GM23338 (cell line): Measurements from ENCODE around the gene HORMAD2. TPM values are rescaled to one million over a fixed set of nuclear protein-coding genes. Genes with fewer than 3 reads are reported as not detected.

Experiments used
- ATAC-seq: fragments of 200-7000 bp; cut with Tn5 transposase; 3 replicates; pipeline ENCODE4 v1.9.1; 2020
- DNase-seq: peaks from one replicate; pipeline ENCODE4 v3.0.0-alpha.2; 2015; ENCODE audit warnings: low spot score
- H2AFZ ChIP-seq: fragments of 200-600 bp; sonication (generic); 2 replicates; pipeline ENCODE4 v1.8.0; 2016; ENCODE audit warnings: antibody characterized with exemption, mild to moderate bottlenecking, moderate library complexity
- H3F3A ChIP-seq: fragments of 200-600 bp; sonication (generic); replicated peaks from 2 replicates; pipeline ENCODE4 v1.8.0; 2017; ENCODE audit warnings: antibody characterized with exemption, mixed run types, low read depth
- H3K27ac ChIP-seq: fragments of 200-600 bp; sonication (generic); 2 replicates; pipeline ENCODE4 v1.6.1; 2016; ENCODE audit warnings: low read depth
- H3K27me3 ChIP-seq: fragments of 200-600 bp; sonication (generic); 2 replicates; pipeline ENCODE4 v1.8.0; 2016; ENCODE audit warnings: mild to moderate bottlenecking, mixed run types, moderate library complexity; ENCODE audit not compliant: insufficient read depth
- H3K36me3 ChIP-seq: fragments of 200-600 bp; sonication (generic); 2 replicates; pipeline ENCODE4 v1.8.0; 2016; ENCODE audit warnings: mild to moderate bottlenecking; ENCODE audit not compliant: insufficient read depth
- H3K4me1 ChIP-seq: fragments of 200-600 bp; sonication (generic); 2 replicates; pipeline ENCODE4 v1.8.0; 2016; ENCODE audit warnings: mild to moderate bottlenecking, moderate library complexity; ENCODE audit not compliant: insufficient read depth
- H3K4me2 ChIP-seq: fragments of 200-600 bp; sonication (generic); 2 replicates; pipeline ENCODE4 v1.7.1; 2017; ENCODE audit warnings: mixed run types
- H3K4me3 ChIP-seq: fragments of 200-600 bp; sonication (generic); 2 replicates; pipeline ENCODE4 v1.6.1; 2016; ENCODE audit warnings: mixed run types
- H3K79me2 ChIP-seq: fragments of 200-600 bp; sonication (generic); replicated peaks from 2 replicates; pipeline ENCODE4 v1.8.0; 2017; ENCODE audit warnings: mild to moderate bottlenecking; ENCODE audit not compliant: insufficient read depth
- H3K9me2 ChIP-seq: fragments of 200-600 bp; sonication (generic); 2 replicates; pipeline ENCODE4 v1.8.0; 2017; ENCODE audit not compliant: insufficient read depth
- H4K20me1 ChIP-seq: fragments of 200-600 bp; sonication (generic); replicated peaks from 2 replicates; pipeline ENCODE4 v1.8.0; 2017; ENCODE audit warnings: mild to moderate bottlenecking; ENCODE audit not compliant: insufficient read depth
- H3K27ac Mint-ChIP-seq: 2 replicates; pipeline ENCODE4 v1.8.0; 2020; ENCODE audit warnings: inconsistent platforms, mild to moderate bottlenecking, moderate library complexity, mixed read lengths
- H3K27me3 Mint-ChIP-seq: 3 replicates; pipeline ENCODE4 v1.8.0; 2022; ENCODE audit warnings: low read depth, mild to moderate bottlenecking, moderate library complexity, mixed read lengths, inconsistent platforms; ENCODE audit not compliant: insufficient read depth, poor library complexity
- H3K36me3 Mint-ChIP-seq: 3 replicates; pipeline ENCODE4 v1.8.0; 2021; ENCODE audit warnings: low read depth, mild to moderate bottlenecking, inconsistent platforms, moderate library complexity, mixed read lengths
- H3K4me1 Mint-ChIP-seq: 3 replicates; pipeline ENCODE4 v1.8.0; 2020; ENCODE audit warnings: mild to moderate bottlenecking, inconsistent platforms, mixed read lengths
- H3K4me3 Mint-ChIP-seq: 3 replicates; pipeline ENCODE4 v1.8.0; 2021; ENCODE audit warnings: moderate library complexity, mild to moderate bottlenecking, inconsistent platforms, mixed read lengths
- H3K9me3 Mint-ChIP-seq: 3 replicates; pipeline ENCODE4 v1.8.0; 2020; ENCODE audit warnings: moderate library complexity, mild to moderate bottlenecking, inconsistent platforms, mixed read lengths
- CREB1 ChIP-seq: fragments of 250-450 bp; sonication (Bioruptor Pico); IDR thresholded peaks from 2 replicates; pipeline ENCODE4 v1.5.0; 2020; ENCODE audit warnings: low read depth, mild to moderate bottlenecking, moderate library complexity
- CTCF ChIP-seq, 2 experiments: fragments of 200-600 bp in 1 of 2; sonication (generic) in 1 of 2; conservative IDR thresholded peaks; 2 replicates each; pipeline versions ENCODE4 v1.5.1 to v1.6.1; 2016 to 2017; ENCODE audit warnings: antibody characterized with exemption in 2 of 2, low read depth in 2 of 2, mild to moderate bottlenecking in 2 of 2, moderate library complexity in 1 of 2
- ETS1 ChIP-seq: IDR thresholded peaks from 2 replicates; pipeline ENCODE4 v1.6.1; 2016; ENCODE audit warnings: antibody characterized with exemption
- EZH2 ChIP-seq: fragments of 200-600 bp; sonication (generic); IDR thresholded peaks from one replicate; pipeline ENCODE4 v1.8.0; 2017; ENCODE audit warnings: antibody characterized with exemption, mild to moderate bottlenecking, low read depth; ENCODE audit not compliant: unreplicated experiment
- EZH2phosphoT487 ChIP-seq: fragments of 200-600 bp; sonication (generic); IDR thresholded peaks from one replicate; pipeline ENCODE4 v1.8.1; 2018; ENCODE audit warnings: antibody characterized with exemption; ENCODE audit not compliant: unreplicated experiment
- JUNB ChIP-seq: IDR thresholded peaks from one replicate; pipeline ENCODE4 v1.6.1; 2016; ENCODE audit warnings: antibody characterized with exemption; ENCODE audit not compliant: unreplicated experiment
- NANOG ChIP-seq: IDR thresholded peaks from 2 replicates; pipeline ENCODE4 v1.6.1; 2016; ENCODE audit warnings: antibody characterized with exemption, borderline replicate concordance
- POLR2AphosphoS5 ChIP-seq: IDR thresholded peaks from 2 replicates; pipeline ENCODE4 v1.6.1; 2016; ENCODE audit warnings: antibody characterized with exemption, low read depth
- STAT1 ChIP-seq: IDR thresholded peaks from one replicate; pipeline ENCODE4 v1.6.1; 2016; ENCODE audit warnings: antibody characterized with exemption; ENCODE audit not compliant: unreplicated experiment
- ZNF114 ChIP-seq: fragments of 250-450 bp; sonication (Bioruptor Pico); IDR thresholded peaks from 2 replicates; pipeline ENCODE4 v1.5.0; 2020; ENCODE audit warnings: mild to moderate bottlenecking, moderate library complexity
- ZNF331 ChIP-seq: fragments of 250-450 bp; sonication (Bioruptor Pico); IDR thresholded peaks from 2 replicates; pipeline ENCODE4 v1.5.0; 2020; ENCODE audit warnings: low read depth, mild to moderate bottlenecking, moderate library complexity
- ZNF462 ChIP-seq: fragments of 250-450 bp; sonication (Bioruptor Pico); IDR thresholded peaks from 2 replicates; pipeline ENCODE4 v1.5.0; 2020; ENCODE audit warnings: mild to moderate bottlenecking, moderate library complexity
- polyA plus RNA-seq: library from polyadenylated mRNA; unstranded; fragments of >200 nt; fragmentation: Nextera tagmentation; extraction: Ambion mirVana; gene quantifications from 2 replicates; pipeline ENCODE4 v1.2.1, GENCODE V29; 2016
- total RNA-seq: library from RNA; depleted of rRNA; stranded (reverse); fragments of >200 nt; shearing (Covaris generic); gene quantifications from 2 replicates; pipeline ENCODE4 v1.2.3, GENCODE V29; 2014

The HORMAD2 gene
- total and polyA plus RNA-seq, 2 experiments from 2014 or later = 0.40 TPM; not detected in 1

- ATAC-seq (no peak), DNase-seq (no peak)
- Histone ChIP-seq H3K79me2 (no peaks in the 10 kb centered on the region), H3K36me3 (no peaks in the 10 kb centered on the region), H3K4me2 (no peak overlapping the region), H3F3A (no peaks in the 10 kb centered on the region), H3K4me1 (peaks cover 10% of the 10 kb centered on the region), H3K9me2 (no peaks in the 10 kb centered on the region), H2AFZ (no peak overlapping the region), H3K27ac (no peak overlapping the region), H3K27me3 (no peaks in the 10 kb centered on the region), H4K20me1 (no peaks in the 10 kb centered on the region), H3K4me3 (no peak overlapping the region)
- TF ChIP-seq ZNF331 (CRISPR knock-in tag) (no peak), STAT1 (no peak), ZNF114 (CRISPR knock-in tag) (no peak), NANOG (no peak), JUNB (no peak), POLR2AphosphoS5 (no peak), CREB1 (CRISPR knock-in tag) (no peak), ETS1 (no peak), CTCF (conservative IDR thresholded peaks at IDR 0.05; ENCODE audit: low read depth in 2 of 2) (no peak), EZH2phosphoT487 (no peak), EZH2 (no peak)
- peaks cover 28% of the 10 kb centered on the region for H3K4me1 Mint-ChIP-seq
- H3K9me3 Mint-ChIP-seq = no peaks in the 10 kb centered on the region; the same call in 2 of the 3 replicates
- no peak overlapping the region for H3K4me3 Mint-ChIP-seq
- H3K27me3 Mint-ChIP-seq = peaks cover 14% of the 10 kb centered on the region
- H3K36me3 Mint-ChIP-seq = no peaks in the 10 kb centered on the region
- H3K27ac Mint-ChIP-seq = no peak overlapping the region
These were observed 131.0 kb downstream of the HORMAD2 start for GRCh38 chr22:30211124-30211820.

GRCh38 chr22:30212363-30212995 is 132.2 kb downstream of the HORMAD2 start:
- DNase-seq = no peak
- Mint-ChIP-seq H3K27ac (no peak overlapping the region), H3K9me3 (no peaks in the 10 kb centered on the region; the same call in 2 of the 3 replicates)
- TF ChIP-seq POLR2AphosphoS5 (no peak), JUNB (no peak), STAT1 (no peak), ZNF462 (no peak), NANOG (no peak)

More at GRCh38 chr22:30212363-30212995, 132.2 kb downstream of the HORMAD2 start:
- Histone ChIP-seq H2AFZ (no peak overlapping the region; the same call in 1 of the 2 replicates), H3K79me2 (no peaks in the 10 kb centered on the region), H3K9me2 (no peaks in the 10 kb centered on the region), H4K20me1 (no peaks in the 10 kb centered on the region), H3F3A (no peaks in the 10 kb centered on the region), H3K4me3 (no peak overlapping the region), H3K4me2 (no peak overlapping the region), H3K27me3 (no peaks in the 10 kb centered on the region), H3K4me1 (peaks cover 7% of the 10 kb centered on the region), H3K36me3 (no peaks in the 10 kb centered on the region), H3K27ac (no peak overlapping the region)
- H3K4me3 Mint-ChIP-seq = no peak overlapping the region
- no peak for ATAC-seq
- H3K4me1 Mint-ChIP-seq = peaks cover 26% of the 10 kb centered on the region
- peaks cover 12% of the 10 kb centered on the region for H3K27me3 Mint-ChIP-seq
- no peaks in the 10 kb centered on the region for H3K36me3 Mint-ChIP-seq
